GM12878 (cell line): ENCODE results near the gene SLC35F3. TPM values are rescaled to one million over a fixed set of nuclear protein-coding genes. Genes with fewer than 3 reads are reported as not detected.

Experiments
- ATAC-seq: fragments of 200-7000 bp; cut with Tn5 transposase; 3 replicates; pipeline ENCODE4 v1.9.1; 2020; ENCODE audit warnings: mild to moderate bottlenecking, moderate library complexity
- BruUV-seq: library from RNA; stranded (reverse); fragments of 400-500 nt; replicated peaks from 2 replicates; lab custom pipeline; 2021; lab: Mats Ljungman, UMichigan
- CTCF ChIA-PET: fragments of 300-600 bp; sonication (Branson Sonifier 250); formaldehyde crosslinking; extraction: SDS; loops from one replicate; lab custom pipeline; 2021; ENCODE audit warnings: inconsistent platforms; lab: Yijun Ruan, JAX
- POLR2A ChIA-PET: fragments of 350-600 bp; formaldehyde crosslinking; extraction: SDS; loops from one replicate; lab custom pipeline; 2021; ENCODE audit warnings: inconsistent platforms; lab: Charles Lee
- RAD21 ChIA-PET: fragments of 300-600 bp; sonication (Branson Sonifier 250); formaldehyde crosslinking; loops from one replicate; lab custom pipeline; 2023; ENCODE audit warnings: antibody characterized with exemption; ENCODE audit not compliant: unreplicated experiment; lab: Charles Lee
- SMC1A ChIA-PET: fragments of 300-600 bp; sonication (Branson Sonifier 250); formaldehyde crosslinking; loops from one replicate; lab custom pipeline; 2023; ENCODE audit not compliant: unreplicated experiment, uncharacterized antibody; lab: Charles Lee
- DNase-seq: peaks from one replicate; pipeline ENCODE4 v3.0.0-alpha.2; 2011; ENCODE audit warnings: low read depth, low spot score
- FAIRE-seq: peaks from 3 replicates; lab custom pipeline; 2011; peaks lifted over from hg19 to GRCh38; lab: Jason Lieb, UNC
- H2AFZ ChIP-seq: 2 replicates; pipeline ENCODE4 v1.6.0; 2011; ENCODE audit warnings: low read depth, low read length, control low read depth; ENCODE audit not compliant: control insufficient read depth
- H3K27ac ChIP-seq: 2 replicates; pipeline ENCODE4 v1.5.1; 2011; ENCODE audit warnings: control low read depth; ENCODE audit not compliant: control insufficient read depth, insufficient read depth
- H3K27me3 ChIP-seq, 2 experiments: replicated peaks in 1 of 2; 2 replicates each; pipeline versions ENCODE4 v1.6.0 to v1.6.1; 2011; ENCODE audit warnings: low read length in 1 of 2; ENCODE audit not compliant: control insufficient read depth in 2 of 2, insufficient read depth in 2 of 2
- H3K36me3 ChIP-seq, 2 experiments: 2 replicates each; pipeline ENCODE4 v1.5.1; 2011; ENCODE audit warnings: low read length in 1 of 2; ENCODE audit not compliant: control insufficient read depth in 2 of 2, insufficient read depth in 2 of 2
- H3K4me1 ChIP-seq: 2 replicates; pipeline ENCODE4 v1.6.1; 2011; ENCODE audit warnings: mild to moderate bottlenecking, low read length, moderate library complexity, mixed read lengths; ENCODE audit not compliant: control insufficient read depth, insufficient read depth
- H3K4me2 ChIP-seq: 2 replicates; pipeline ENCODE4 v1.6.0; 2011; ENCODE audit warnings: control low read depth; ENCODE audit not compliant: control insufficient read depth, insufficient read depth
- H3K4me3 ChIP-seq: fragments of 200-600 bp; sonication (generic); 2 replicates; pipeline ENCODE4 v1.5.1; 2016
- H3K79me2 ChIP-seq: 2 replicates; pipeline ENCODE4 v1.6.0; 2011; ENCODE audit warnings: low read length; ENCODE audit not compliant: control insufficient read depth, insufficient read depth
- H3K9ac ChIP-seq: 2 replicates; pipeline ENCODE4 v1.8.0; 2011; ENCODE audit warnings: low read length, control low read depth, mixed read lengths; ENCODE audit not compliant: control insufficient read depth, insufficient read depth
- H3K9me3 ChIP-seq: replicated peaks from 3 replicates; pipeline ENCODE4 v1.5.1; 2011; ENCODE audit warnings: mild to moderate bottlenecking, low read length; ENCODE audit not compliant: control insufficient read depth, insufficient read depth
- H4K20me1 ChIP-seq: 2 replicates; pipeline ENCODE4 v1.6.0; 2011; ENCODE audit not compliant: control insufficient read depth, insufficient read depth
- BCL11A ChIP-seq: IDR thresholded peaks from 2 replicates; pipeline ENCODE4 v1.6.1; 2011; ENCODE audit warnings: low read depth, low read length
- LARP7 ChIP-seq: fragments of 450-650 bp; IDR thresholded peaks from 2 replicates; pipeline ENCODE4 v1.6.1; 2017; ENCODE audit warnings: mild to moderate bottlenecking
- NR2C1 ChIP-seq: fragments of 450-650 bp; IDR thresholded peaks from 2 replicates; pipeline ENCODE4 v1.6.1; 2017; ENCODE audit warnings: antibody characterized with exemption, mild to moderate bottlenecking, moderate library complexity
- PAX5 ChIP-seq: IDR thresholded peaks from 2 replicates; pipeline ENCODE4 v1.6.1; 2011; ENCODE audit warnings: low read depth, low read length, borderline replicate concordance
- POLR2A ChIP-seq: IDR thresholded peaks from 2 replicates; pipeline ENCODE4 v1.6.1; 2011; ENCODE audit warnings: low read depth, mild to moderate bottlenecking, low read length
- SP1 ChIP-seq: IDR thresholded peaks from one replicate; pipeline ENCODE4 v1.6.1; 2011; ENCODE audit warnings: low read depth, low read length
- ZNF274 ChIP-seq: IDR thresholded peaks from one replicate; pipeline ENCODE4 v1.8.0; 2011; ENCODE audit not compliant: insufficient read length, insufficient read depth
- ZNF622 ChIP-seq: fragments of 450-650 bp; IDR thresholded peaks from 2 replicates; pipeline ENCODE4 v1.6.1; 2017; ENCODE audit warnings: mild to moderate bottlenecking, inconsistent platforms
- WGBS: methylation state at CpG from one replicate; pipeline ENCODE4 v1.1.6; 2016; ENCODE audit warnings: low lambda C conversion rate; ENCODE audit not compliant: insufficient replicate concordance, insufficient coverage; ENCODE audit errors: missing lambda C conversion rate; 5-methylcytosine and 5-hydroxymethylcytosine counted together
- in situ Hi-C: fragments of 300-500 bp; cut with MboI; formaldehyde crosslinking; loops from 9 replicates; pipeline ENCODE4 v1.14.3; 2018; ENCODE audit warnings: mixed read lengths
- intact Hi-C: fragments of 100-400 bp; cut with micrococcal nuclease; formaldehyde crosslinking; loops from one replicate; pipeline ENCODE4 v1.14.2; 2022; ENCODE audit not compliant: unreplicated experiment
- polyA plus RNA-seq, 11 experiments: library from polyadenylated mRNA; depleted of rRNA in 4 of 11; unstranded in 6 of 11; stranded (reverse) in 5 of 11; fragments of >200 nt; fragmentation: Nextera tagmentation in 4 of 11; fragmentation: Illumina TruSeq in 1 of 11; extraction: Ambion mirVana in 4 of 11; extraction: Trizol in 1 of 11; gene quantifications; 1 replicate in 1 of 11; 2 replicates in 10 of 11; pipeline versions ENCODE4 v1.2.1 to v1.2.3, GENCODE V29; 2011 to 2016; ENCODE audit warnings: inconsistent platforms in 2 of 11, missing spikeins in 2 of 11, low read depth in 1 of 11
- total RNA-seq, 4 experiments: library from RNA; depleted of rRNA in 3 of 4; stranded (reverse); fragments of >200 nt in 3 of 4; fragmentation: Illumina TruSeq in 1 of 4; extraction: Trizol in 1 of 4; gene quantifications; 2 replicates each; pipeline versions ENCODE4 v1.2.1 to v1.2.3, GENCODE V29; 2013 to 2021
- TF ChIP-seq, protein P1 (sequence below): fragments of 150-350 bp; IDR thresholded peaks from 2 replicates; pipeline ENCODE4 v1.6.1; 2014; ENCODE audit warnings: mild to moderate bottlenecking, low read depth, low read length
- TF ChIP-seq, protein P2 (sequence below): fragments of 450-650 bp; IDR thresholded peaks from 2 replicates; pipeline ENCODE4 v1.6.1; 2017; ENCODE audit warnings: mild to moderate bottlenecking

Gene SLC35F3
- total and polyA plus RNA-seq, 10 of the 15 experiments (the other 5 are each of a cell fraction or from before 2014, with no cell fraction given) = 1.0 to 8.6 (median 5.7) TPM

DNA sequence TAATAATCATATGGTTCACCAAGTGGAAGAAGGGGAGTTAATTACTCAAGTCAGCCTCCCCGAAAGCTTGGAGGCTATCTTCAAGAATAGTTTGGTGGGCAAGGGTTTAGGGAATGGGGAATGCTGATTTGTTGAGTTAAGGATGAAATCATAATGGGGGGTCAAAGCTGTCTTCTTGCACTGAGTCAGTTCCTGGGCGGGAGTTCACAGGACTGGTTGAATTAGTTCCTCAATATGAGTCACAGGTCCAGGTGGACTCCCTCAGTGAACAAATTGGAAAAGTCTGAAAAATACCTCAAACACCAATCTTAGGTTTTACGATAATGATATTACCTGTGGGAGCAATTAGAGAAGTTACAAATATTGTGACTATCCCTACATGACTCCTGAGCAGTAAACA is 353.6 kb downstream of the SLC35F3 start (continued):
- TF ChIP-seq, protein P1, sequence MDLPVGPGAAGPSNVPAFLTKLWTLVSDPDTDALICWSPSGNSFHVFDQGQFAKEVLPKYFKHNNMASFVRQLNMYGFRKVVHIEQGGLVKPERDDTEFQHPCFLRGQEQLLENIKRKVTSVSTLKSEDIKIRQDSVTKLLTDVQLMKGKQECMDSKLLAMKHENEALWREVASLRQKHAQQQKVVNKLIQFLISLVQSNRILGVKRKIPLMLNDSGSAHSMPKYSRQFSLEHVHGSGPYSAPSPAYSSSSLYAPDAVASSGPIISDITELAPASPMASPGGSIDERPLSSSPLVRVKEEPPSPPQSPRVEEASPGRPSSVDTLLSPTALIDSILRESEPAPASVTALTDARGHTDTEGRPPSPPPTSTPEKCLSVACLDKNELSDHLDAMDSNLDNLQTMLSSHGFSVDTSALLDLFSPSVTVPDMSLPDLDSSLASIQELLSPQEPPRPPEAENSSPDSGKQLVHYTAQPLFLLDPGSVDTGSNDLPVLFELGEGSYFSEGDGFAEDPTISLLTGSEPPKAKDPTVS = no peak
- no peak for TF ChIP-seq LARP7
- TF ChIP-seq NR2C1 = no peak
- TF ChIP-seq, protein P2, sequence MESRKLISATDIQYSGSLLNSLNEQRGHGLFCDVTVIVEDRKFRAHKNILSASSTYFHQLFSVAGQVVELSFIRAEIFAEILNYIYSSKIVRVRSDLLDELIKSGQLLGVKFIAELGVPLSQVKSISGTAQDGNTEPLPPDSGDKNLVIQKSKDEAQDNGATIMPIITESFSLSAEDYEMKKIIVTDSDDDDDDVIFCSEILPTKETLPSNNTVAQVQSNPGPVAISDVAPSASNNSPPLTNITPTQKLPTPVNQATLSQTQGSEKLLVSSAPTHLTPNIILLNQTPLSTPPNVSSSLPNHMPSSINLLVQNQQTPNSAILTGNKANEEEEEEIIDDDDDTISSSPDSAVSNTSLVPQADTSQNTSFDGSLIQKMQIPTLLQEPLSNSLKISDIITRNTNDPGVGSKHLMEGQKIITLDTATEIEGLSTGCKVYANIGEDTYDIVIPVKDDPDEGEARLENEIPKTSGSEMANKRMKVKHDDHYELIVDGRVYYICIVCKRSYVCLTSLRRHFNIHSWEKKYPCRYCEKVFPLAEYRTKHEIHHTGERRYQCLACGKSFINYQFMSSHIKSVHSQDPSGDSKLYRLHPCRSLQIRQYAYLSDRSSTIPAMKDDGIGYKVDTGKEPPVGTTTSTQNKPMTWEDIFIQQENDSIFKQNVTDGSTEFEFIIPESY = no peak
- no peak for TF ChIP-seq ZNF274

DNA sequence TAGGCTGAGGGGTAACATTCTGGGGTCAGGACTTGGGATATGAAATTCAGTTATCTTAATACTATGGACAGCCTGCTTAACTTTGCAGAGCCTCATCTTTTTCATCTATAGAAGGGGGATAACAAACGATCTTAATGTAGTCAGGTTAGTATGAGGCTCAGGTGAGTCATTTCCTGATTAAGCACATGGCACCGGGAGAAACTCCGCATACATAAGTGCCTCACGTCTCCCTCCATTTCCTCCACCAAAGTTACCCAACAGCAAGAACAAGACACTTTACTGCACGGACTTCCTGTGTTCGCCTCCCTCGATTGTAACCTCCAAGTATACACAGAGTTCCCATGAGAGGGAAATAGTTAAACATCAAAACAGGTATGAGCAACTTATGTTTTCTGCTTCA is 356.1 kb downstream of the SLC35F3 start:
- Histone ChIP-seq H3K4me2 (no peak overlapping the region), H2AFZ (no peak overlapping the region), H3K9ac (no peak overlapping the region), H4K20me1 (no peaks in the 10 kb centered on the region), H3K27me3 (no peaks in the 10 kb centered on the region), H3K9me3 (peaks cover 12% of the 10 kb centered on the region), H3K27ac (no peak overlapping the region), H3K36me3 (no peaks in the 10 kb centered on the region; a peak in 1 of 4 replicates), H3K4me3 (no peak overlapping the region), H3K4me1 (no peaks in the 10 kb centered on the region), H3K79me2 (no peaks in the 10 kb centered on the region)
- ChIA-PET RAD21 (no interaction called here), CTCF (no interaction called here), SMC1A (no interaction called here), POLR2A (no interaction called here)
- TF ChIP-seq PAX5 = no peak
- no peak for TF ChIP-seq POLR2A
- TF ChIP-seq ZNF622 = no peak
- TF ChIP-seq SP1 = no peak
- no peak for TF ChIP-seq BCL11A
- 14% methylated on average over 7 of the region's 7 CpGs for WGBS
- no peak for DNase-seq
- peak; percentile 32 for ATAC-seq
- in situ Hi-C loops (no loop called here), intact Hi-C loops (no loop called here)
- FAIRE-seq = no peak
- BruUV-seq = no TSS peak
